HepG2 (cell line): ENCODE measurements around the gene GSDMA. TPM values are rescaled to one million over a fixed set of nuclear protein-coding genes. Genes with fewer than 3 reads are reported as not detected.

ENCODE experiments used
- ADNP ChIP-seq: sonication (generic); formaldehyde crosslinking; IDR thresholded peaks from 2 replicates; pipeline ENCODE4 v1.4.0; 2020; ENCODE audit warnings: missing genetic modification reagents
- CCAR2 ChIP-seq: fragments of 200-400 bp; formaldehyde crosslinking; optimal IDR thresholded peaks from 2 replicates; pipeline ENCODE3; 2018; ENCODE audit warnings: low read depth, mild to moderate bottlenecking, low read length, moderate library complexity
- CENPX ChIP-seq: sonication (generic); formaldehyde crosslinking; IDR thresholded peaks from 2 replicates; pipeline ENCODE4 v1.9.0; 2021; ENCODE audit warnings: mild to moderate bottlenecking, missing genetic modification reagents, moderate library complexity
- GATAD2A ChIP-seq: IDR thresholded peaks from 2 replicates; pipeline ENCODE4 v1.6.1; 2016
- HMG20A ChIP-seq: IDR thresholded peaks from 2 replicates; pipeline ENCODE4 v1.6.1; 2016; ENCODE audit warnings: borderline replicate concordance
- HOXA9 ChIP-seq: sonication (generic); formaldehyde crosslinking; IDR thresholded peaks from 2 replicates; pipeline ENCODE4 v1.8.1; 2022; ENCODE audit warnings: missing genetic modification reagents, mild to moderate bottlenecking, moderate library complexity, borderline replicate concordance
- MAZ ChIP-seq, 2 experiments: sonication (generic) in 1 of 2; formaldehyde crosslinking in 1 of 2; IDR thresholded peaks; 2 replicates each; pipeline versions ENCODE4 v1.5.0 to v1.6.1; 2012 to 2020; ENCODE audit warnings: low read depth in 2 of 2, mild to moderate bottlenecking in 2 of 2, borderline replicate concordance in 1 of 2, improper control_type of control experiment in 1 of 2, low read length in 1 of 2, missing genetic modification reagents in 1 of 2, moderate library complexity in 1 of 2
- NFKBIZ ChIP-seq: IDR thresholded peaks from 2 replicates; pipeline ENCODE4 v1.6.1; 2018; ENCODE audit warnings: missing genetic modification reagents, missing compliant biosample characterization
- NR2F6 ChIP-seq, 2 experiments: IDR thresholded peaks; 2 replicates each; pipeline ENCODE4 v1.6.1; 2016; ENCODE audit warnings: antibody characterized with exemption in 1 of 2, mild to moderate bottlenecking in 1 of 2
- SOX13 ChIP-seq, 3 experiments: fragments of 450-650 bp in 1 of 3; sonication (generic) in 1 of 3; formaldehyde crosslinking in 1 of 3; IDR thresholded peaks in 2 of 3; conservative IDR thresholded peaks in 1 of 3; 2 replicates each; pipeline versions ENCODE4 v1.5.0 to v1.6.1; 2016 to 2020; ENCODE audit warnings: antibody characterized with exemption in 1 of 3, mild to moderate bottlenecking in 1 of 3, missing compliant biosample characterization in 1 of 3, missing genetic modification reagents in 1 of 3, moderate library complexity in 1 of 3
- SRY ChIP-seq: sonication (generic); formaldehyde crosslinking; IDR thresholded peaks from 2 replicates; pipeline ENCODE4 v1.8.0; 2022; ENCODE audit warnings: mild to moderate bottlenecking, missing genetic modification reagents
- TBX2 ChIP-seq: sonication (generic); formaldehyde crosslinking; IDR thresholded peaks from 2 replicates; pipeline ENCODE4 v1.5.0; 2020; ENCODE audit warnings: missing genetic modification reagents, mild to moderate bottlenecking, borderline replicate concordance
- TCF12 ChIP-seq, 2 experiments: fragments of 450-650 bp in 1 of 2; sonication (generic) in 1 of 2; formaldehyde crosslinking in 1 of 2; IDR thresholded peaks; 2 replicates each; pipeline versions ENCODE4 v1.6.1 to v1.8.0; 2017 to 2022; ENCODE audit warnings: antibody characterized with exemption in 1 of 2, mild to moderate bottlenecking in 1 of 2, missing genetic modification reagents in 1 of 2, moderate library complexity in 1 of 2
- TGIF2 ChIP-seq: IDR thresholded peaks from 2 replicates; pipeline ENCODE4 v1.6.1; 2016; ENCODE audit warnings: control low read depth, missing compliant biosample characterization
- XBP1 ChIP-seq: sonication (generic); formaldehyde crosslinking; IDR thresholded peaks from 2 replicates; pipeline ENCODE4 v1.5.0; 2020; ENCODE audit warnings: missing genetic modification reagents
- ZBTB7A ChIP-seq: sonication (generic); formaldehyde crosslinking; IDR thresholded peaks from 2 replicates; pipeline ENCODE4 v1.8.0; 2022; ENCODE audit warnings: mild to moderate bottlenecking, missing genetic modification reagents
- ZFP1 ChIP-seq: IDR thresholded peaks from 2 replicates; pipeline ENCODE4 v1.6.1; 2016
- ZFP82 ChIP-seq: sonication (generic); formaldehyde crosslinking; IDR thresholded peaks from 2 replicates; pipeline ENCODE4 v1.5.1; 2020; ENCODE audit warnings: mild to moderate bottlenecking, missing genetic modification reagents, borderline replicate concordance
- ZNF138 ChIP-seq: sonication (generic); formaldehyde crosslinking; IDR thresholded peaks from 2 replicates; pipeline ENCODE4 v1.5.0; 2020; ENCODE audit warnings: mild to moderate bottlenecking, low read depth, missing genetic modification reagents
- ZNF24 ChIP-seq: fragments of 450-650 bp; IDR thresholded peaks from 2 replicates; pipeline ENCODE4 v1.6.1; 2017; ENCODE audit warnings: antibody characterized with exemption, mild to moderate bottlenecking
- ZNF335 ChIP-seq: sonication (generic); formaldehyde crosslinking; IDR thresholded peaks from 2 replicates; pipeline ENCODE4 v1.4.0; 2020; ENCODE audit warnings: missing genetic modification reagents
- ZNF484 ChIP-seq: sonication (generic); formaldehyde crosslinking; IDR thresholded peaks from 2 replicates; pipeline ENCODE4 v1.5.1; 2020; ENCODE audit warnings: mild to moderate bottlenecking, low read depth, missing genetic modification reagents, borderline replicate concordance
- ZNF672 ChIP-seq: sonication (generic); formaldehyde crosslinking; IDR thresholded peaks from 2 replicates; pipeline ENCODE4 v1.8.1; 2022; ENCODE audit warnings: missing genetic modification reagents
- polyA plus RNA-seq, 8 experiments: library from polyadenylated mRNA; depleted of rRNA in 3 of 8; stranded (reverse) in 7 of 8; unstranded in 1 of 8; fragments of >200 nt; fragmentation: Illumina TruSeq in 4 of 8; extraction: Trizol in 4 of 8; gene quantifications; 2 replicates each; pipeline versions ENCODE4 v1.2.1 to v1.2.3, GENCODE V29; 2011 to 2016; ENCODE audit warnings: low read depth in 4 of 8, missing spikeins in 1 of 8, mixed read lengths in 1 of 8; ENCODE audit not compliant: insufficient read depth in 1 of 8
- total RNA-seq, 5 experiments: library from RNA; depleted of rRNA; stranded (reverse); fragments of >200 nt; fragmentation: Illumina TruSeq; extraction: Trizol; gene quantifications; 2 replicates each; pipeline ENCODE4 v1.2.3, GENCODE V29; 2016; ENCODE audit warnings: low read depth in 1 of 5
- TF ChIP-seq, protein P1 (sequence below): IDR thresholded peaks from 2 replicates; pipeline ENCODE4 v1.6.1; 2016
- TF ChIP-seq, protein P2 (sequence below): sonication (generic); formaldehyde crosslinking; IDR thresholded peaks from 2 replicates; pipeline ENCODE4 v1.8.0; 2022; ENCODE audit warnings: missing genetic modification reagents, mild to moderate bottlenecking, borderline replicate concordance
- TF ChIP-seq, protein P3 (sequence below): sonication (generic); formaldehyde crosslinking; IDR thresholded peaks from 2 replicates; pipeline ENCODE4 v1.8.1; 2023; ENCODE audit warnings: missing genetic modification reagents, mild to moderate bottlenecking, borderline replicate concordance
- TF ChIP-seq, protein P4 (sequence below), 2 experiments: fragments of 450-650 bp in 1 of 2; sonication (generic) in 1 of 2; formaldehyde crosslinking; IDR thresholded peaks; 2 replicates each; pipeline versions ENCODE4 v1.5.0 to v1.8.0; 2020 to 2022; ENCODE audit warnings: mild to moderate bottlenecking in 1 of 2, missing genetic modification reagents in 1 of 2

GSDMA gene
- total and polyA plus RNA-seq, 2 of the 13 experiments (the other 11 are each of a cell fraction or from before 2014, with no cell fraction given) = not detected

DNA sequence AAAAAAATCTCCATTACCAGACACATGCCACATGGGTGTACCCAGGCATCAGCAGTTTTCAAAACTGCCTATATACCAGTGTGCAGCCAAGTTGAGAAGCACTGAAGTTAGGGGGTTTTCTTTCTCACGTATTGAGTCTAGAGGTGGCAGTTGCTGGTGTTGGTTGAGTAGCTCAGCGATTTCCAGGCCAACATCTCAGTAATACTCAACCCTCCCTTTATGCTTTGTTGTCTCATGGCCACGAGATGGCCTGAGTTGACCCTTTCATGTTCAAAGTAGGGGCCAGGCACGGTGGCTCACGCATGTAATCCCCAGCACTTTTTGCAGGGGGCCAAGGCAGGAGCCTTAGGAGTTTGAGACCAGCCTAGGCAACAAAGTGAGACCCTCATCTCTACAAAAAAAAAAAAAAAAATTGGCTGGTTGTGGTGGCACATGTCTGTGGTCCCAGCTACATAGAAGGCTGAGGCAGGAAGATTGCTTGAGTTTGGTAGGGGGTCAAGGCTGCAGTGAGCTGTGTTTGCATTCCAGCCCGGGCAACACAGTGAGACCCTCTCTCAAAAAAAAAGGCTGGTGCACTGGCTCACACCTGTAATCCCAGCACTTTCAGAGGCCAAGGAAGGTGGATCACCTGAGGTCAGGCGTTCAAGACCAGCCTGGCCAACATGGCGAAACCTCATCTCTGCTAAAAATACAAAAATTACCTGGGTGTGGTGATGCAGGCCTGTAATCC is 24.5 kb upstream of the GSDMA start (continued):
- TF ChIP-seq, protein P1, sequence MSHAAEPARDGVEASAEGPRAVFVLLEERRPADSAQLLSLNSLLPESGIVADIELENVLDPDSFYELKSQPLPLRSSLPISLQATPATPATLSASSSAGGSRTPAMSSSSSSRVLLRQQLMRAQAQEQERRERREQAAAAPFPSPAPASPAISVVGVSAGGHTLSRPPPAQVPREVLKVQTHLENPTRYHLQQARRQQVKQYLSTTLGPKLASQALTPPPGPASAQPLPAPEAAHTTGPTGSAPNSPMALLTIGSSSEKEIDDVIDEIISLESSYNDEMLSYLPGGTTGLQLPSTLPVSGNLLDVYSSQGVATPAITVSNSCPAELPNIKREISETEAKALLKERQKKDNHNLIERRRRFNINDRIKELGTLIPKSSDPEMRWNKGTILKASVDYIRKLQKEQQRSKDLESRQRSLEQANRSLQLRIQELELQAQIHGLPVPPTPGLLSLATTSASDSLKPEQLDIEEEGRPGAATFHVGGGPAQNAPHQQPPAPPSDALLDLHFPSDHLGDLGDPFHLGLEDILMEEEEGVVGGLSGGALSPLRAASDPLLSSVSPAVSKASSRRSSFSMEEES = peak; percentile 58; the same call in 1 of the 2 replicates
- TF ChIP-seq ZNF672 (CRISPR knock-in tag) (no peak), ZNF335 (CRISPR knock-in tag) (no peak), TCF12 (IDR thresholded peaks at IDR 0.05) (no peak), TCF12 (CRISPR knock-in tag; IDR thresholded peaks at IDR 0.05) (no peak), SOX13 (IDR thresholded peaks at IDR 0.05) (no peak), SOX13 (CRISPR knock-in tag; conservative IDR thresholded peaks at IDR 0.05 in 1 of 2, IDR thresholded peaks at IDR 0.05 in 1 of 2) (peak in 1 of 2 experiments; percentile 61; a peak in 1 of 4 replicates), ZNF138 (CRISPR knock-in tag) (no peak), MAZ (IDR thresholded peaks at IDR 0.05; ENCODE audit: borderline replicate concordance, low read depth, low read length) (no peak), MAZ (CRISPR knock-in tag; IDR thresholded peaks at IDR 0.05; ENCODE audit: low read depth) (0 out of 2 replicates have a peak, but pooled peaks have one; percentile 36), NR2F6 (IDR thresholded peaks at IDR 0.05) (no peak), NR2F6 (CRISPR knock-in tag; IDR thresholded peaks at IDR 0.05) (peak; percentile 67), ZFP1 (CRISPR knock-in tag) (peak; percentile 51; the same call in 1 of the 2 replicates), HOXA9 (CRISPR knock-in tag) (no peak), ZBTB7A (CRISPR knock-in tag) (0 out of 2 replicates have a peak, but pooled peaks have one; percentile 39), SRY (CRISPR knock-in tag) (no peak), ZFP82 (no peak), XBP1 (no peak), TBX2 (CRISPR knock-in tag) (peak; percentile 62; the same call in 1 of the 2 replicates), GATAD2A (peak; percentile 33; the same call in 1 of the 2 replicates), ZNF484 (CRISPR knock-in tag) (no peak), NFKBIZ (CRISPR knock-in tag) (no peak), CCAR2 (no peak), CENPX (CRISPR knock-in tag) (no peak), ZNF24 (no peak), TGIF2 (no peak), ADNP (CRISPR knock-in tag) (no peak), HMG20A (CRISPR knock-in tag) (peak; percentile 63; the same call in 1 of the 2 replicates)
- TF ChIP-seq, protein P2, sequence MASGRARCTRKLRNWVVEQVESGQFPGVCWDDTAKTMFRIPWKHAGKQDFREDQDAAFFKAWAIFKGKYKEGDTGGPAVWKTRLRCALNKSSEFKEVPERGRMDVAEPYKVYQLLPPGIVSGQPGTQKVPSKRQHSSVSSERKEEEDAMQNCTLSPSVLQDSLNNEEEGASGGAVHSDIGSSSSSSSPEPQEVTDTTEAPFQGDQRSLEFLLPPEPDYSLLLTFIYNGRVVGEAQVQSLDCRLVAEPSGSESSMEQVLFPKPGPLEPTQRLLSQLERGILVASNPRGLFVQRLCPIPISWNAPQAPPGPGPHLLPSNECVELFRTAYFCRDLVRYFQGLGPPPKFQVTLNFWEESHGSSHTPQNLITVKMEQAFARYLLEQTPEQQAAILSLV = no peak
- TF ChIP-seq, protein P3, sequence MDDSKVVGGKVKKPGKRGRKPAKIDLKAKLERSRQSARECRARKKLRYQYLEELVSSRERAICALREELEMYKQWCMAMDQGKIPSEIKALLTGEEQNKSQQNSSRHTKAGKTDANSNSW (CRISPR knock-in tag) = no peak
- TF ChIP-seq, protein P4, sequence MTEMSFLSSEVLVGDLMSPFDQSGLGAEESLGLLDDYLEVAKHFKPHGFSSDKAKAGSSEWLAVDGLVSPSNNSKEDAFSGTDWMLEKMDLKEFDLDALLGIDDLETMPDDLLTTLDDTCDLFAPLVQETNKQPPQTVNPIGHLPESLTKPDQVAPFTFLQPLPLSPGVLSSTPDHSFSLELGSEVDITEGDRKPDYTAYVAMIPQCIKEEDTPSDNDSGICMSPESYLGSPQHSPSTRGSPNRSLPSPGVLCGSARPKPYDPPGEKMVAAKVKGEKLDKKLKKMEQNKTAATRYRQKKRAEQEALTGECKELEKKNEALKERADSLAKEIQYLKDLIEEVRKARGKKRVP (CRISPR knock-in tag; IDR thresholded peaks at IDR 0.05) = no peak
